Measurements from ENCODE around the gene OLFM1.
"Not testable (repeated sequence)": the region's sequence is repeated elsewhere in the genome, so short reads cannot be mapped to it uniquely, and the experiment has no call there.

The OLFM1 gene

GRCh38 chr9:135105938-135106491 lies 18.5 kb downstream of the OLFM1 start:
- no peak for DNase-seq (ENCODE audit: low read depth in 1 of 2, low spot score in 1 of 2)

- no peak for DNase-seq (ENCODE audit: low read depth in 1 of 2, low spot score in 1 of 2)
Observed at GRCh38 chr9:135106551-135107270, 19.2 kb downstream of the OLFM1 start.

- DNase-seq (ENCODE audit: low read depth in 1 of 2, low spot score in 1 of 2): no peak
Observed at GRCh38 chr9:135107581-135108235, 20.2 kb downstream of the OLFM1 start.

- no peak for DNase-seq (ENCODE audit: low read depth in 1 of 2, low spot score in 1 of 2)
Observed at GRCh38 chr9:135108831-135109510, 21.5 kb downstream of the OLFM1 start.

DNA sequence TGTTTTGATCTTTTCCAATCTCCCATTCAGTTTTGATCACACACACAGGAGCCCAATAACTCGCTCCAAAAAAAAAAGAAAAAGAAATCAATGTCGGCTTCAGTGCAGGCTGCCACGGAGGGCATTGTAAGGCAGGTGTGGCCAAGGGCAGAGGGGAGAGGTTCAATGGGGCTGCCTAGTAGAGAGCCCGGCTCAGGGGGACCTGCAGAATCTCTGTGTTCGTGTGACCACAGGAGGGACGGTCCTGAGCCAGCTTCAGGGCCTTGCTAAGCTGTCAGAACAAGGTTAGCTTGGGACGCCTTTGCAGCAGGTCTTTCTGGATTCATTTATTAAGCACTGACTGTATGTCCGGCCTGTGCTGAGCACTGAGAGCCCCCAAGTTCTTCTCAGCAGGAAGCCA lies 22.2 kb downstream of the OLFM1 start:
- DNase-seq (ENCODE audit: low read depth in 1 of 2, low spot score in 1 of 2): no peak

GRCh38 chr9:135110416-135110815 lies 22.9 kb downstream of the OLFM1 start:
- DNase-seq (ENCODE audit: low read depth in 1 of 2, low spot score in 1 of 2): no peak

DNA sequence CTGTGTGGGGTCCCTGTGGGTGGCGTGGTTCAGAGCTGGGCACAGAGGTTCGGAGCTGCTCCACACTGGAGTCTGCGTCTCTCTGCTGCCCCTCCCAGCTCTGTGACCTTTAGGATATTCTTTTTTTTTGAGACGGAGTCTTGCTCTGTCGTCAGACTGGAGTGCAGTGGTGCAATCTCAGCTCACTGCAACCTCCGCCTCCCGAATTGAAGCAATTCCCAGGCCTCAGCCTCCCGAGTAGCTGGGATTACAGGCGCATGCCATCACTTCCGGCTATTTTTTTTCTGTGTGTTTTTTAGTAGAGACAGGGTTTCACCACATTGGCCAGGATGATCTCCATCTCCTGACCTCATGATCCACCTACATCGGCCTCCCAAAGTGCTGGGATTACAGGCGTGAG lies 24.1 kb downstream of the OLFM1 start:
- not testable (repeated sequence) for DNase-seq (ENCODE audit: low read depth in 1 of 2, low spot score in 1 of 2)

DNA sequence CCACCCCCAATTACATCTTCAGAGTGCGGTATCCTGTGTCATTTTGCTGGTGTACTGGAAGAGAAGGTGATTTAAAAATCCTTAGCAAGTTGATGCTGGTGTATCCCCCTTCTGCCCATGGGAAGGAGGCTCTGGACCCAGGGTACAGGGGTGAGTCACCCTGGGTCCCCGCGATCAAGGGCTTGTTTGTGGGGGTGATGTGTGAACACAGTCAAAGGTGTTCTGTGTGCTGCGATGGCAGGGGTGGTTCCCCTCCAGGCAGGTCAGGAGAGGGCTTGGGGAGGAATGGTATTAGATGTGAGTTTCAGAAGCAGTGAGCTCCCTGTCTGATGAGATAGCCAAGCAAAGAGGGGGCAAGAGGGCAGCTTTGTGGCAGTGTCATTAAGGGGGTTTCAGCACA lies 28.9 kb downstream of the OLFM1 start:
- no peak for DNase-seq (ENCODE audit: low read depth in 1 of 2, low spot score in 1 of 2)

- DNase-seq (ENCODE audit: low read depth in 1 of 2, low spot score in 1 of 2): no peak
Observed at GRCh38 chr9:135116881-135117280, 29.4 kb downstream of the OLFM1 start.

DNA sequence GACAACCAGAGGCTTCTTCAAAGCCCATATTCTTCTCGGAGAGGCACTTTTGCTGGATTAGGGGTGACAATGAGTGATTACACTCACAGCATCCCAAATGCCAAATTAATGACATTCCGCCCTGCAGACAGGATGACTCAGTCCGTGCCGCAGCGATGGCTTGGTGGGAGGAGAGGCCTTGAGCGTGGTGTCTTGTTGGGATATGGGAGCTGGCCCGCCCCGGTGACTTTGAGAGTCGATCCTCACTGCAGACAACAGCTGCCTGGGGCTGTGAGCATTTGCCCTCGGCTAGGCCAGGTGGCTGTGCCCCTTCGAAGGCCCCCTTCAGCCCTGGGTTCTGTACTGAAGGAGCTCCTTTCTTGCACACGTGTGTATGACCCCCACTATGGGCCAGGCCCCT lies 29.8 kb downstream of the OLFM1 start:
- DNase-seq (ENCODE audit: low read depth in 1 of 2, low spot score in 1 of 2): no peak

GRCh38 chr9:135119496-135120064 lies 32.1 kb downstream of the OLFM1 start:
- DNase-seq (ENCODE audit: low read depth in 1 of 2, low spot score in 1 of 2): no peak

GRCh38 chr9:135120249-135120648 lies 32.8 kb downstream of the OLFM1 start:
- no peak for DNase-seq (ENCODE audit: low read depth in 1 of 2, low spot score in 1 of 2)

GRCh38 chr9:135122316-135122715 lies 34.8 kb downstream of the OLFM1 start:
- DNase-seq (ENCODE audit: low read depth in 1 of 2, low spot score in 1 of 2): no peak

GRCh38 chr9:135123126-135123772 lies 35.8 kb downstream of the OLFM1 start:
- DNase-seq (ENCODE audit: low read depth in 1 of 2, low spot score in 1 of 2): no peak

- DNase-seq (ENCODE audit: low read depth in 1 of 2, low spot score in 1 of 2): no peak
Observed at GRCh38 chr9:135123773-135124134, 36.3 kb downstream of the OLFM1 start.

GRCh38 chr9:135126451-135127187 lies 39.2 kb downstream of the OLFM1 start:
- no peak for DNase-seq (ENCODE audit: low read depth in 1 of 2, low spot score in 1 of 2)

GRCh38 chr9:135127718-135128670 lies 40.5 kb downstream of the OLFM1 start:
- DNase-seq (ENCODE audit: low read depth in 1 of 2, low spot score in 1 of 2): no peak

DNA sequence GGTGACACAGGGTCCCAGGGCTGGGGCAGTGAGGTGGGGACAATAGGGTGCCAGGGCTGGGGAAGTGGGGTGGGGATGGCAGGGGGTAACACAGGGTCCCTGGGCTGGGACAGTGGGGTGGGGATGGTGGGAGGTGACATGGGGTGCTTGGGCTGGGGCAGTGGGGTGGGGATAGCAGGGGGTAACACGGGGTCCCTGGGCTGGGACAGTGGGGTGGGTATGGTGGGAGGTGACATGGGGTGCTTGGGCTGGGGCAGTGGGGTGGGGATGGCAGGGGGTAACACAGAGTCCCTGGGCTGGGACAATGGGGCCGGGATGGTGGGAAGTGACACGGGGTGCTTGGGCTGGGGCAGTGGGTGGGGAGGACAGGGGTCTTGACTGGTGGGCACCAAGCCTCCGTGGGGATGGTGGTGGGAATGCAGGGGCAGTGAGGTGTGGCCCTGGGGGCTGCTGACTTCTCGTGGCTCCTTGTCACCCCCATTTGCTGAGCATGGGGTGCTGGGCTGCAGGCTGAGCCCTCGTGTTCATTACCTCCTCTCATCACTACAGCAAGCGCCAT lies 41.7 kb downstream of the OLFM1 start:
- DNase-seq (ENCODE audit: low read depth in 1 of 2, low spot score in 1 of 2): no peak
